Stimulated activated CD4-positive, alpha-beta T cell treated with anti-CD3 and anti-CD28 coated beads, Interleukin-1b, Interleukin-23, amount 100 ng/mL, for 1 hour (primary cell): ENCODE data around the gene TBC1D22A.

Experiments used
- DNase-seq, 2 donors: peaks; one replicate each; pipeline ENCODE4 v3.0.0-alpha.2; 2020; ENCODE audit warnings: low read depth in 2 of 2

TBC1D22A gene

GRCh38 chr22:47032956-47033647 is 270.7 kb downstream of the TBC1D22A start:
- DNase-seq, result no peak

GRCh38 chr22:47033648-47034000 is 271.2 kb downstream of the TBC1D22A start:
- no peak for DNase-seq

GRCh38 chr22:47034076-47034808 is 271.8 kb downstream of the TBC1D22A start:
- DNase-seq, result no peak

DNA sequence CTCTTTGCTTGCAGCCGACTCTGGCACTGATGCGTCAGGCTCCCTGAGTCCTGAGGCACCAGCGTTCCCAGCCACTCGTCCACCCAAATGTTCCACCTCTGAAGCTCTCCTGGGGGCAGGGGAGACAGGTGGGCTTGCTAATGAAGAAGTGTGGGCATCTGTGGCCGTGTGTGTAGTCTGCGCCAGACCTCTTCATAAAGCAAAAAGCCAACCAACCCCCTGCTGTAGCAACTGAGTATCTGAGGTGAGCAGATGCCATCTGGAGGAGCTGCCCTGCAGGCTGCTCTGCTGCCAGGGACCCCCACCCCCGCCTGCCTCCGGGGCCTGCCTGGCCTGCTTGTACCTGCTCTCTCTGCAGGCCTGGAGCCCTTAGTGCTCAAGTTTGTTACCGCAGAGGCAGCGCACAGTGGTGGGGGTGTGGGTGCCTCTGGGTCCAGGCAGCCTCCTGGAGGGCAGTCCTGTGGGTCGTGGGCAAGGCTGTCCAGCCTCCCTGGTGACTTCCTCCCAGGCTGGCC is 272.5 kb downstream of the TBC1D22A start:
- no peak for DNase-seq

- DNase-seq, result no peak
These were observed 273.0 kb downstream of the TBC1D22A start for GRCh38 chr22:47035425-47035881.

- DNase-seq, result no peak
These were observed 273.9 kb downstream of the TBC1D22A start for GRCh38 chr22:47036352-47036751.

DNA sequence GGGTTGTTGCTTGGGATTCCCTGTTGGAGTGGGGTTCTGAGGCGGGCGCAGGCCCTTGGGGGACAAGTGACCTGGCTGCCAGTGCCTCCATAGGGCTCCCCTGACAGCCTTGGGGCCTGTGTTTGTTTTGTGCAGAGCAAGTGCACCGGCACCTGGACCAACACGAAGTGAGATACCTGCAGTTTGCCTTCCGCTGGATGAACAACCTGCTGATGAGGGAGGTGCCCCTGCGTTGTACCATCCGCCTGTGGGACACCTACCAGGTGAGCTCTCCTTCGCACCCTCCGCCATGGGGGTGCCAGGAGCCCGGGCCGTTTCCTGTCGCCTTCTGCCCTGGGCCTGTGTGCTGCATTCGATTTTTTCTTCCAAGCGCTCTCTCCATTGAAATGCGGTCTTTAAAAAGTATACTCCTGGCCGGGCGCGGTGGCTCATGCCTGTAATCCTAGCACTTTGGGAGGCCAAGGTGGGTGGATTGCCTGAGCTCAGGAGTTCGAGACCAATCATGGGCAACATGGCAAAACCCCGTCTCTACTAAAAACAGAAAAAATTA is 274.6 kb downstream of the TBC1D22A start:
- no peak for DNase-seq

DNA sequence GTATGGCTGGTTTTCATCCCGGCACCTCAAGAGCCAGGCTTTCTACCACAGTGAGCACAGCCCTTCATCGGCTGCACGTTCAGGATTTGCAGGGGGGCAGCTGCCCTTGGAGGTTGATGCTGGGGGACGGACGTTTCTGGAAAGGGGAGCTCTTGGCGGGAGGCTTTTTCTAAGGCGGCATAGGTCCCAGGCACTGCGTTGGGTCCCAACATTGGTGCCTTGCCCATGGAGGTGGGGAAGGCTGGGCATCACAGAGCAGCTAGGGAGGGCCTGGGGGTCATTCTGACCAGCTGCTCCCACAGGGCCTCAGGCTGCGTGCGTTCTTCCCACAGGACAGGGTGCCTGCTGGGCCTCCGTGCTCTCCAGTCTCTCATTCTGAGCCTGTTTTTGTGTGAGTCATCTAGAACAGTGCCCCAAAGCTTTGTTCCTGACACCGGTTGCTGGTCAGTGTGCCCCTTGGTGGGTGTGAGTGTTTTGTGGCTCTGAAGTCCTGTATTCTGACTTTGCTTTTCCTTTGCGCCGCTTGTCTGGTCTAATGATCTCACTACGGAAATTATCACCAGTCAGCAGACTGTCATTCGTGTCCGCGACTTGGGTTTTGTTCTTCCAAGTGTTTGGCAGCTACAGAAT is 275.9 kb downstream of the TBC1D22A start:
- DNase-seq, result no peak

DNA sequence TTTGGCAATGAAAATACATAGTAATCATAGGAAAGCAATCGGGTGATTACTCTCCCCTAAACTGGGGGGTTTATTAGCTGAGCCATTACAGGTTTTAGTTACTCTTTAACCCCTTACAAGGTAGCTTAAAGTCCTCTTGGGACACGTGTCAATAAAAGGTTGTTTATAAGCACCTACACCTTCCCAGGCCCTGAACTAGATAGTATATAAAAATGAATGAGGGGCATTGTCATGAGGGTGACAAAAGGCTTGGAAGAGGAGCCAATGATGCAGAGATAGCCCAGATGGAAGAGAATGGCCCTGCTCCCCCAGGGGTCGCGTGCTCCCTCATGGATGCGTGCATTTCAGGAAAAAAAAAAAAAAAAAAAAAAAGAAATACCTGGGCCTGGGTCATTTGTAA is 276.9 kb downstream of the TBC1D22A start:
- DNase-seq, result no peak

DNA sequence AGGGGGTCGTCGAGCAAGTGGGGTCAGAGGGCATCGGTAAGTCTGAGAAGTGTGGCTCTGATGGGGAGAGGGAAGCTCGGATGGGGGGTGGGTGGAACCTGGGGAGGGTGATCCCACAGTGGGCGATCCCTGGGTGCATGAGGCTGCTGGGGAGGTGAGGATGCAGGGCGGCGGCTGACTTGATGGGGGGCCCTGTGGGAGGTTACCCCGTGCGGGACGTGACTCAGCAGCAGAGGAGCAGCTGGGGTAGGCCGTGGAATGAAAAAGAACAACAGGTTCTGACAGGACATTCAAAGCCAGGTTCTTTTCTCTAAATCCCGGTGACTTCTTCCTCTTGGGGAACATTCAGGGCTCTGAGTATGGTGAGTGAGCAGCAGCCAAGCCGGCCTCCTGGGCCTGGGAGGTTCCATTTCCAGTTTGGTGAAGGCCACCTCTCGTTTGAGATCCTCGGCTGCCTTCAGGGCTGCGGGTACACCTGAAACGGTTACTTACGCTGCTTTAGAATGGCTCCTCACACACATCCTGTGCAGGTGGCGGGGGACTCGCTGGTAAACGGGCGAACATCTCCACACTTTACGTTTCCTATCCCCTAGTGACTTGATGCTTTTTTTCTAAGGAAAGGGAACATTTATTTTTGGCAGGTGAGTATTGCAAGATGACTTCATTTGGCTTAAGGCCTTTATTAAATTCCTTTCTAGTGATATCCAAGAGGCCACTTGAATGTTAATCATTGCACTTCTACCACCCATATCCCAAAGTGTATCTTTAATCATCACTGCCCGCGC is 278.2 kb downstream of the TBC1D22A start:
- DNase-seq, result no peak

- DNase-seq, result no peak
These were observed 279.0 kb downstream of the TBC1D22A start for GRCh38 chr22:47041271-47042115.

GRCh38 chr22:47042116-47042825 is 279.8 kb downstream of the TBC1D22A start:
- DNase-seq, result no peak

DNA sequence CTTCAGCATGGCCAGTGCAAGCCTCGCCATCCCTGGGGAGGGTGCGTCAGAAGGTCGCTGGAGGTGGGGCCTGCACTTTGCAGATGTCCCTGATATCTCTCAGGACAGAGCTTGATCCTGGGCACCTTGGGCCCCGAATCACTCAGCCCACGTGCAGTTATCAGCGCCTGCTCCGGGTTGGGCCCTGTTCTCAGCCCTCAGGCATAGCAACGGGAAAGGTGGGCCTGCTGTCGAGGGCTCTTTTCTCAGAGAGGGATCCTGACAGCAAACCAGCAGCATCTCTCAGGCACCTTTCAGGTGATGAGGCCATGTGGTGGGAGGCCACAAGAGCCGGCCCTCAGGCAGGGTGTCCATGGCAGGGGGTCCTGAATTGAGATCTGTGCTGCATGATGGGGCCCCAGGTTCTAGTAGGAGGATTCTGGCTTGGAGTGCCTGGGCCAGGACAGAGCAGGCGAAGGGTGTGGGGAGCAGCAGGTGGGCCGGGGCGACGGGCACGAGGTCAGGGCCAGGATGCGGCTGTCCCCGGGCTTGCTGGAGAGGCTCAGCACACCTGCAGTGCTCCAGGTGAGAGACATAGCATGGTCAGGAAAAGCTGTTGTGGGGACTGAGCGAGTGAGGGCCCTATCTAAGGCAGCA is 280.5 kb downstream of the TBC1D22A start:
- DNase-seq, result no peak

DNA sequence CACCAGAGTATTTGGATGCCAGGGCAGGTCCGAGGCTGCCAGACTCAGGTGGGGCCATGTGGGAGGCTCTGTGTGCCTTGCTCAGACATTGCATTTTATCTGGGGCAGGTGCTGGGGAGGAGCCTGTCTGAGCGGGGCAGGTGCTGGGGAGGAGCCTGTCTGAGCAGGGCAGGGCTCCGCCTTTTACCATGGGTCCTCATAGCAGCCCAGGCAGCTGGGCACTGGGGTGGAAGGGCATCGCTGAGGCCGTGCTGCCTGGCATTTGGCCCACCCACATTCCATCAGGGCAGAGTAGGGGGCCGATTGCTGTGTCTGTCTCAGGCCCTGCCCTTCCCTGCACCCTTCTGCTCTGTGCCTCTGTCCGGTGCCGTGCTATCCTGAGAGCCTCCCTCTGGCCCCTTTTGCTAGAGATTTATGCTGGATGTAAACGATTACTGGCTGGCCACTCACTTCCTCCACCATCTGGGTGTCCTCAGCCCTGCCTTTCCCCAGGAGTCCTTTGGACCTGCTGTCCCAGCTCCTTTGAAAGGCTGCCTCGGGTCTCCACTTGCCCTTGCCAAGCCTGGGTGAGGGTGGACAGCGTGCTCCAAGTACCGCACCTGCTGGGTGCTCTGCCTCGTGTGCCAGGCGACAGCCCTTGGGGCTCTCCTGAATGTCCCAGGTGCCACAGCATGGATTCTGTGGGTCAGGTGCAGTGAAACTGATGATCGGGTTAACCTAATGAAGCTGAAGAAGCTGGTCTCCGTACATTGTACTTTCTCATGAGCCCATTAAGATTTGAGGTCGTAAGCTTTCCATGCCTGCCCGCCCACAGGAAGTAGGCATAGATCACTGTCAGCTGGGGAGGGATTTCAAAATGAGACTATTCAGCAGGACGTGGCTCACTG is 281.6 kb downstream of the TBC1D22A start:
- DNase-seq, result no peak

DNA sequence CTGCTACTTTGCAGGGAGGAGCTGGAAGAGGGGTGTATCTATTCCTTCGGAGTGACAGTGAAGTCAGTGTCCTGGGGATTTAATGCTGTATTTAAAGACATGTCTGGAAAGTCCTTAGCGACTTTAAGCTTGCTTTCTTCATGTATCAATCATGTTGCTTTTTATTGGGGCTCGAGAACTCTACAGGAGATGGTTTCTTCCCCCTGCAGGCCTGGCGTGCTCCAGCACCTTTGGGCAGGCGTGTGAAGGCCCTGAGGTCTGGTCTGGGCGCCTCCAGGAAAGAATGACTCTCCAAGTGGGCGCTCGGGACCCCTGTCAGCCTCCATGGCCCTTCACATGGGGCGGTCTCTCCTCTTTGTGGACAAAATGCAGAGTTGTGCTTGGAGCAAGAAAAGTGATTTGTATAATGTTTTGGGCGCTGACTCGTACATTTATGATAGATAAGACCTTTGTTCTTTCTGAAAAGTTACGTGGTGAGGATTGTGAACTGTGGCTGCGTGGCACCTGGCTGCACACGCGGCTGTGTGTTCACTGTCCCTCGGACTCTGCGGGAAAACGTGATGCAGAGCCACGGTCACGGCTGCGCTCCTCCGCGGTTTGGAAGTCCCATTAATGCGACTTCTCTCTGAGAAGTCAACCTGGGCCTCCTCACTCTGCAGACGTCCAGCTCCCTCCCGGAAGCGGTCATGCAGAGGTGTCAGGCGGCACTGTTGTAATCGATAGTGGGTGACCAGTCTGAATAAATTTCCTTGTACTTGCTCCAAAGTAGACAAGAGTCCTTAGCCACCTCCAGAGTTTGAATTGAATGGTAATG is 282.5 kb downstream of the TBC1D22A start:
- no peak for DNase-seq

- no peak for DNase-seq
These were observed 283.4 kb downstream of the TBC1D22A start for GRCh38 chr22:47045691-47046410.
